Dedifferentiated amniotic fluid mesenchymal stem cell (primary cell): ENCODE data around the gene TAF5.
A peak's percentile ranks its signal among the peaks of the same experiment; 100 is the strongest.
"Not testable (repeated sequence)": the region's sequence is repeated elsewhere in the genome, so short reads cannot be mapped to it uniquely, and the experiment has no call there.

Source experiments
- DNase-seq: peaks from one replicate; pipeline ENCODE4 v3.0.0-alpha.2; 2016; ENCODE audit errors: extremely low spot score

The TAF5 gene

DNA sequence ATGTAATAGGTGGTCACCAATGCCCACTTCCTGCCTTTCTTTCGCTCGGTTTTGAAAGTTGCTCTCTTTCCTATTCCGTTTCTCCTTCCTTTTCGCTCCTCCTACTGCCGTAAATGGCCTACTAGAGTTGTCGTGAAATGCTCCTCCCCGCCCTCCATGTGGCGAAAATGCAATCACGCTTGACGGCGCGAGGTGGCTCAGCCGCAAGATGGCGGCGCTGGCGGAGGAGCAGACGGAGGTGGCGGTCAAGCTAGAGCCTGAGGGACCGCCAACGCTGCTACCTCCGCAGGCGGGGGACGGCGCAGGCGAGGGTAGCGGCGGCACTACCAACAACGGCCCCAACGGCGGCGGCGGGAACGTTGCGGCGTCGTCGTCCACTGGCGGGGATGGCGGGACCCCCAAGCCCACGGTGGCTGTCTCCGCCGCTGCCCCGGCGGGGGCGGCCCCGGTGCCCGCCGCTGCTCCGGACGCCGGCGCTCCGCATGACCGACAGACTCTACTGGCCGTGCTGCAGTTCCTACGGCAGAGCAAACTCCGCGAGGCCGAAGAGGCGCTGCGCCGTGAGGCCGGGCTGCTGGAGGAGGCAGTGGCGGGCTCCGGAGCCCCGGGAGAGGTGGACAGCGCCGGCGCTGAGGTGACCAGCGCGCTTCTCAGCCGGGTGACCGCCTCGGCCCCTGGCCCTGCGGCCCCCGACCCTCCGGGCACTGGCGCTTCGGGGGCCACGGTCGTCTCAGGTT is at the start of gene TAF5:
TSS of gene TAF5 (plus strand) at position 195 of the 737 bp plus-strand sequence. CDS start at position 209, 14 bp downstream.
- DNase-seq = peak; percentile 97

GRCh38 chr10:103327906-103328305 is 39.9 kb upstream of the TAF5 start:
- DNase-seq = no peak

- DNase-seq = no peak
These were observed 33.7 kb upstream of the TAF5 start for GRCh38 chr10:103333934-103334520.

DNA sequence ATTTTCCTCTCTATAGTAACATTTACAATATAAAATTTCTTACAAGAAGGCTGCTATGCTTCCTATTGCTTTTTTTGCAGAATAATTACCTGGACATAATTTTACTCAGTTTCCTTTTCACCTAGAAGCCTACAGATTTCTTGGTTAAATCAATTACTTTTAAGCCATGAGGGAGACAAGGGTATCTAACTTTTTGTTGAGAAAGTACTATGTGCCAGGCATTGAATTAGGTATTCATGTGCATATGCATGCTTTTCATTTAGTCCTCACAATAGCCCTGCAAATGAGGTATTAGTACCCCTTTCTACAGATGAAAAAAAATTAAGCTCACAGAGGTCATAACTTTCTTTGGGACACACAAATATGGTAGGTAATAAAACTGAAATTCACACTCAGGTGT is 33.2 kb upstream of the TAF5 start:
- DNase-seq = no peak

GRCh38 chr10:103336370-103336769 is 31.4 kb upstream of the TAF5 start:
- DNase-seq = no peak

DNA sequence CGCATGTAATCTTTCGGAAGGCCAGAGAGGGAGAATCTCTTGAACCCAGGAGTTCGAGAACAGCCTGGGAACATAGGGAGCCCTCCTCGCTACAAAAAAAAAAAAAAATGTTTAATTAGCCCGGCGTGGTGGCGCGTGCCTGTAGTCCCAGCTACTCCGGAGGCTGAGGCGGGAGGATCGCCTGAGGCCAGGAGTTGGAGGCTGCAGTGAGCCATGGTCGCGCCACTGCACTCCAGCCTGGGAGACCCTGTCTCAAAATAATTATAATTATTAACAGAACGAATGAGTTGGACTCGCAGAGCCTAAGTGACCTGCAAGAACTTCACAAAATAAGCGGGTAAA is 17.6 kb upstream of the TAF5 start:
- DNase-seq = no peak

DNA sequence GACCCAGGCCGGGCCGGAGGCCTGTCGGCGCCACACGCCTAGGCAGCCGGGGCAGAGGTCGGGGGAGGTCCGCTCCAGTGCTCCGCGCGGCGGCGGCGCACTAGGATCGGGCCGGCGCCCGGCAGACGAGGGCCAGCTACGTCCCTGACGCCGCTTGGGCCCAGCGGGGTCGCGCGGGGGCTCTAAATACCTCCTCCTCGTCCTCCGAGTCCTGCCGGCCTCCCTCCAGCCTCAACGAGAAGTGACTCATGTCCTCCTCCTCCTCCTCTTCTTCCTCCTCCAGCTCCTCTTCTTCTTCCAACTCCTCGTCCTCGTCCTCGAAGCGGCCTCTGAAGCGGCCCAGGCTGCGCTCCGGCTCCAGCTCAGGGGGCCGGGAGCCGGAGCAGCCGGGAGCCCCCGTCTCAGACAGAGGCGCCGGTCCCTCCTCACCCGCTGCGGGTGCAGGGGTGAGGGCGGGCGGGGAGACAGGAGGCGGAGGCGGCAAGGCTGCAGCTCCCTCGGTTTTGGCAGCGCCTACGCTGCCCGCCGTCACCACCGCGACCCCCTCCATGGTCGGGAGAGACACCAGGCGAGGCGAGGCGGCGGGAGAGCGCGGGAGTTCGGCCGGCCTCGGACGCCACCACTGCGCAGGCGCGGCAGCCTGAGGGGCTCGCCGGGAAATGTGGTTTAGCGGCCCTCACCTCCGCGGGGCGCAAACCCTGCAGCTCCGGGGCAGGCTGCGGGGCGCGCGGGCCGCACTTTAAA is 17.1 kb upstream of the TAF5 start, which contains the start of gene PCGF6:
TSS of gene PCGF6 (minus strand) at position 624 of the 744 bp plus-strand sequence. CDS start at position 550, 74 bp downstream.
- DNase-seq = peak; percentile 63

DNA sequence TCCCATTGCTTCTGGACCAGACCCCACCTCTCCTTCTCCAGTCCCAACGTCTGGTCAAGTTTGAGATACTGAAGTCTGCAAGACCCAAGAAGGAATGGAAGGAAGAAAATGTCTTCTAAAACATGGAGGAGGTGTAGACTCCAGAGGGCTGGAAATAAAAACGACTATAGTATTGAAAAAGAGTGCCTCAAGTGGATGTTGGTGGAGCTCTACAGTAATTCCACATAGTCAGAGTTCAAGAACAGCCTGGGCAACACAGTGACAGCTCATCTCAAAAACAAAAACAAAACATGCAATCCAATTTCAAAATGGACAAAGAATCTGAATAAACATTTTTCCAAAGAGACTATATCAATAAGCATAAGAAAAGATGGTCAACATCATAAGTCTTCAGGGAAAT is 14.5 kb upstream of the TAF5 start:
- DNase-seq = no peak

GRCh38 chr10:103354567-103354966 is 13.2 kb upstream of the TAF5 start:
- not testable (repeated sequence) for DNase-seq

GRCh38 chr10:103355906-103356599 is 11.7 kb upstream of the TAF5 start:
- no peak for DNase-seq

DNA sequence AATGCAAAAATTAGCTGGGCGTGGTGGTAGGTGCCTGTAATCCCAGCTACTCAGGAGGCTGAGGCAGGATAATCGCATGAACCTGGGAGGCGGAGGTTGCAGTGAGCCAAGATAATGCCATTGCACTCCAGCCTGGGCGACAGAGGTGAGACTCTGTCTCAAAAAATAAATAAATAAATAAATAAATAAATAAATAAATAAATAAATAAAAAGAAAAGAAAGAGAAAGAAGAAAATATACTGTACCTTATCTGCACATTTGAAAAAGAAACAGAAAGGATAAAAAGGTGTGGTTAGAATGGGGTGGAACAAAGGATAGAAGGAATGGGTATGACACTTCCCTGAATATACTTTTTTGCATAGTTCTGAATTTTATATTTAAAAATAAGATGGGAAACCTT is 8.3 kb upstream of the TAF5 start:
- DNase-seq = not testable (repeated sequence)

GRCh38 chr10:103360791-103361190 is 7.0 kb upstream of the TAF5 start:
- DNase-seq = not testable (repeated sequence)

DNA sequence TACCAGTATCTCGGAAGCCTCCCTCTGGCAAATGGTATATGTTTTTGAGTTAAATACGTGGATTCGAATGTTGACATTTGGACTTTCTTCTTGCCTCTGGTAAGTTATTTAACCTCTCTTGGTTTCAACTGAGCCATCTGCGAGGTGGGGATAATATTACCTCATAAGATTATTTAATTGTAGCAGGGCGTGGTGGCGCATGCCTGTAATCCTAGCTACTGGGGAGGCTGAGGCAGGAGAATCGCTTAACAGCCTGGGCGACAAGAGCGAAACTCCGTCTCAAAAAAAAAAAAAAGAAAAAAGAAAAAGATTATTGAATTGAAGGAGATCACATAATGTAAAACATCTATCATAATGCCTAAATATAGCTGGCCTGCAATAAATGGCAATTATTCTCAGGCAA is 396 bp upstream of the TAF5 start:
- DNase-seq = no peak

DNA sequence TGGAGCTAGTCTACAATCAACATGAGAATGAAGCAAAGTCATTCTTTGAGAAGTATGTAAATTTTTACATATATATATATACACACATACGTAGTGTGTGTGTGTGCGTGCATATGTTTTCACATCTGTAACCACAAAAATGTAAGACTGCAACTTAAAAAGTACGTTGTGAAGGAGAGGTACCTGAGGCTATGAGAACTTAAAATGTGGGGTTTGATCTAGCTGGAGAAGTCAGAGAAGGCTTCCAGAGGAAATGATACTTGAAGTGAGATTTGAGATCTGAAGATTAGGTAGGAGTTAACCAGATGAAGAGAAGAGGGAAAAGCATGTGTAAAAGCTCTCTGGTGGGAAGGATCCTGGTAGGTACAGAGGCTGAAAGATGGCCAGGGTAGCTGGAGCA is 5.8 kb downstream of the TAF5 start:
- no peak for DNase-seq

- no peak for DNase-seq
These were observed 6.5 kb downstream of the TAF5 start for GRCh38 chr10:103374263-103374662.

- no peak for DNase-seq
These were observed 15.0 kb downstream of the TAF5 start for GRCh38 chr10:103382769-103383168.

DNA sequence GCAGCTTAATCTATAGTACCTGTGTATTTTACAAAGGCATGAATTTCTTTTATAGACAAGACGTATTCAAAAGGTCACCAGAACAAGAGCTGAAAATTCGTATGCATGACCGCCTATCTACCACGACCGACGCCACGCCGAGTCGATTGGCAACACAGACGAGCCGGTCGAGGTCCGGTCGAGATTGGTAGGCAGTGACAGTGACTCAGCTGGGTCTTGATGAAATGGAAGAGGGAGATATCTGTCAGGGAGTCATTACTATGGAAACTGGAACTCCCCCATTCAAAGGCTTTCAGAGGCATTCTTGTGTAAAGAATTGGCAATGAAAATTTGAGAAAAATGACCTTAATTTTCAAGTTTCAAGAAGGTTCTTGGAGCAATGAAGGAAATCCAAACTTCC is 26.4 kb downstream of the TAF5 start:
- no peak for DNase-seq

GRCh38 chr10:103395754-103396066 is 27.9 kb downstream of the TAF5 start:
- no peak for DNase-seq

GRCh38 chr10:103396067-103396788 is 28.5 kb downstream of the TAF5 start, which contains the start of the genes ATP5MK and PDCD11:
Gene ATP5MK, minus strand, starts transcription at chr10:103396475. Its CDS starts 4,018 bp downstream, at chr10:103392457.
Gene PDCD11, plus strand, starts transcription at chr10:103396626. Its CDS starts 1,801 bp downstream, at chr10:103398427.
- DNase-seq = peak; percentile 99

GRCh38 chr10:103396789-103397087 is 29.0 kb downstream of the TAF5 start:
- no peak for DNase-seq

DNA sequence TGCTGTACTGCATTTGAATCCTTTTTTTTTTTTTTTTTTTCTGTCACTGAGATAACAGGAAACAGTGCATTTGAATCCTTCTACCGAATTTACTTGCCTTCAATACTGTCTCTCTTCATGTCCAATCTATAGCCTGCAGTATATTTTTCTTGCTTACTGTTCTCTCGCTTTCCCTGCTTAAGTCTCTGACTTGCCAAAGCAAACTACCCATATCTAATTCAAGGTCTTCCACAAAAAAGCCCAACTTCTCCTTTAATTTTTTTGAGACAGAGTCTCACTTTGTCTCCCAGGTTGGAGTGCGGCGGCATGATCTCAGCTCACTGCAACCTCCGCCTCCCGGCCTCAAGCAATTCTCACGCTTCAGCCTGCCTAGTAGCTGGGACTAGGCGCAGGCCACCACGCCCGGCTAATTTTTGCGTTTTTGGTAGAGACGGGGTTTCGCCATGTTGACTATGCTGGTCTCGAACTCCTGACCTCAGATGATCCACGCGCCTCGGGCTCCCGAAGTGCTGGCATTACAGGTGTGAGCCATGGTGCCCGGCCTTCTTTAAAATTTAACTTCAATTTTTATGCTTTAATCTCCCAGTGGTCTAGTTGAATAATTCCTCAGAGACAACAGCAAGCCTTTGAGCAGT is 29.5 kb downstream of the TAF5 start:
- no peak for DNase-seq
